ENCODE results near the gene LYPD6B. TPM values are rescaled to one million over a fixed set of nuclear protein-coding genes. Genes with fewer than 3 reads are reported as not detected.

LYPD6B gene
- total RNA-seq, 1 experiment from 2014 or later = 35.8 TPM

DNA sequence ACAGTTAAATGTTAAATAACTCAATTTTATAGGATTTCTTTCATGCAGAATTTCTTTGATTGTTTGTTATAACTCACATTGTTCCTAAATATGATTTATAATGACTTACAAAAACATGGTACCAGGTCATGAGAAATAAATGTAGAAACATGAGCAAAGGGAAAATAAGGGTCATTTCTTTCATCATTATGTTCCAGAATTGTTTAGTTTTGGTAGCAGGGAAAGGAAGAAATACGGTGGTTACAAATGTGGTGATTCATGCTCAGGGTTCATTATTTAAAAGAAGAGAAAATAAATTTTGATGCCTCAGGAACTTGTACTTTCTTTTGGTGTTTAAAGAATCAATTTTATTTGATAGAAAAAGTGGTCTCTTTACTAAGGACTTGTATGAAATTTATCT lies 4.4 kb downstream of the LYPD6B start:
- ChIA-PET CTCF (no interaction called here), POLR2A (no interaction called here)
- Mint-ChIP-seq H3K4me3 (ENCODE audit: unreplicated experiment) (no peak overlapping the region), H3K27ac (ENCODE audit: unreplicated experiment) (no peak overlapping the region), H3K36me3 (ENCODE audit: insufficient read depth, unreplicated experiment) (peaks cover 6% of the 10 kb centered on the region), H3K4me1 (ENCODE audit: low read depth, unreplicated experiment) (peaks cover 16% of the 10 kb centered on the region), H3K9me3 (ENCODE audit: unreplicated experiment) (peaks cover 6% of the 10 kb centered on the region), H3K27me3 (ENCODE audit: insufficient read depth, unreplicated experiment) (no peaks in the 10 kb centered on the region)
- no peak for TF ChIP-seq CTCF (IDR thresholded peaks at IDR 0.05; ENCODE audit: insufficient read depth in 1 of 2, low read depth in 1 of 2, low read length in 1 of 2, severe bottlenecking in 1 of 2, unreplicated experiment in 1 of 2)
- 0 out of 2 replicates have a peak, but pooled peaks cover 5% of the 10 kb centered on the region for H3K4me1 ChIP-seq
- intact Hi-C loops (cut with micrococcal nuclease; ENCODE audit: unreplicated experiment) = no loop called here
- peaks cover 10% of the 10 kb centered on the region; the same call in 1 of the 2 replicates for H3K9me3 ChIP-seq
- H3K36me3 ChIP-seq (ENCODE audit: control insufficient read depth, insufficient read depth, low read length) = peaks cover 2% of the 10 kb centered on the region; the same call in 1 of the 2 replicates
- H3K4me3 ChIP-seq (ENCODE audit: low read depth, low read length) = no peak overlapping the region
- H3K27me3 ChIP-seq (replicated peaks; ENCODE audit: control insufficient read depth, insufficient read depth, low read length) = no peaks in the 10 kb centered on the region
- DNase-seq = no peak
- BruUV-seq (replicated peaks) = no TSS peak

GRCh38 chr2:149044500-149044899 lies 6.0 kb downstream of the LYPD6B start:
- H3K9me3 Mint-ChIP-seq (ENCODE audit: unreplicated experiment) = peaks cover 14% of the 10 kb centered on the region
- no TSS peak for BruUV-seq (replicated peaks)
- no peak overlapping the region for H3K4me3 Mint-ChIP-seq (ENCODE audit: unreplicated experiment)
- no peak for DNase-seq
- no peaks in the 10 kb centered on the region for H3K27me3 Mint-ChIP-seq (ENCODE audit: insufficient read depth, unreplicated experiment)
- peaks cover 20% of the 10 kb centered on the region for H3K4me1 Mint-ChIP-seq (ENCODE audit: low read depth, unreplicated experiment)
- H3K27me3 ChIP-seq (replicated peaks; ENCODE audit: control insufficient read depth, insufficient read depth, low read length) = no peaks in the 10 kb centered on the region
- no peak overlapping the region for H3K4me3 ChIP-seq (ENCODE audit: low read depth, low read length)
- 0 out of 2 replicates have a peak, but pooled peaks cover 8% of the 10 kb centered on the region for H3K4me1 ChIP-seq
- peaks cover 10% of the 10 kb centered on the region; the same call in 1 of the 2 replicates for H3K9me3 ChIP-seq
- no peak for TF ChIP-seq CTCF (IDR thresholded peaks at IDR 0.05; ENCODE audit: insufficient read depth in 1 of 2, low read depth in 1 of 2, low read length in 1 of 2, severe bottlenecking in 1 of 2, unreplicated experiment in 1 of 2)
- intact Hi-C loops (cut with micrococcal nuclease; ENCODE audit: unreplicated experiment) = no loop called here
- H3K36me3 ChIP-seq (ENCODE audit: control insufficient read depth, insufficient read depth, low read length) = peaks cover 2% of the 10 kb centered on the region; the same call in 1 of the 2 replicates
- H3K36me3 Mint-ChIP-seq (ENCODE audit: insufficient read depth, unreplicated experiment) = peaks cover 7% of the 10 kb centered on the region
- CTCF ChIA-PET = no interaction called here
- POLR2A ChIA-PET = no interaction called here
- H3K27ac Mint-ChIP-seq (ENCODE audit: unreplicated experiment) = no peak overlapping the region

- Mint-ChIP-seq H3K4me3 (ENCODE audit: unreplicated experiment) (no peak overlapping the region), H3K27ac (ENCODE audit: unreplicated experiment) (no peak overlapping the region), H3K36me3 (ENCODE audit: insufficient read depth, unreplicated experiment) (peaks cover 6% of the 10 kb centered on the region), H3K27me3 (ENCODE audit: insufficient read depth, unreplicated experiment) (no peaks in the 10 kb centered on the region), H3K9me3 (ENCODE audit: unreplicated experiment) (peaks cover 14% of the 10 kb centered on the region), H3K4me1 (ENCODE audit: low read depth, unreplicated experiment) (peaks cover 23% of the 10 kb centered on the region)
- Histone ChIP-seq H3K9me3 (peaks cover 10% of the 10 kb centered on the region; the same call in 1 of the 2 replicates), H3K4me3 (ENCODE audit: low read depth, low read length) (no peak overlapping the region), H3K36me3 (ENCODE audit: control insufficient read depth, insufficient read depth, low read length) (no peaks in the 10 kb centered on the region), H3K4me1 (0 out of 2 replicates have a peak, but pooled peaks cover 12% of the 10 kb centered on the region), H3K27me3 (replicated peaks; ENCODE audit: control insufficient read depth, insufficient read depth, low read length) (no peaks in the 10 kb centered on the region)
- TF ChIP-seq CTCF (IDR thresholded peaks at IDR 0.05; ENCODE audit: insufficient read depth in 1 of 2, low read depth in 1 of 2, low read length in 1 of 2, severe bottlenecking in 1 of 2, unreplicated experiment in 1 of 2) = no peak
- no peak for DNase-seq
- POLR2A ChIA-PET = no interaction called here
- intact Hi-C loops (cut with micrococcal nuclease; ENCODE audit: unreplicated experiment) = no loop called here
- BruUV-seq (replicated peaks) = no TSS peak
- CTCF ChIA-PET = no interaction called here
These were observed 8.6 kb downstream of the LYPD6B start for GRCh38 chr2:149047118-149047517.

Data from Caco-2 (cell line).